Caco-2 (cell line): ENCODE data around the gene MGAT3. TPM values are rescaled to one million over a fixed set of nuclear protein-coding genes. Genes with fewer than 3 reads are reported as not detected.

Experiments used
- BruUV-seq: library from RNA; stranded (reverse); fragments of 400-500 nt; replicated peaks from 2 replicates; lab custom pipeline; 2021; lab: Mats Ljungman, UMichigan
- CTCF ChIA-PET: fragments of 300-600 bp; sonication (Branson Sonifier 250); formaldehyde crosslinking; loops from one replicate; lab custom pipeline; 2022; ENCODE audit warnings: antibody characterized with exemption; lab: Charles Lee
- POLR2A ChIA-PET: fragments of 300-600 bp; sonication (Branson Sonifier 250); formaldehyde crosslinking; loops from one replicate; lab custom pipeline; 2022; ENCODE audit warnings: antibody characterized with exemption; lab: Charles Lee
- DNase-seq, 2 experiments: peaks; one replicate each; pipeline versions ENCODE4 v3.0.0 to v3.0.0-alpha.2; 2020 to 2022
- H3K27me3 ChIP-seq: replicated peaks from 2 replicates; pipeline ENCODE4 v1.6.0; 2011; ENCODE audit warnings: low read length; ENCODE audit not compliant: control insufficient read depth, insufficient read depth
- H3K36me3 ChIP-seq: 2 replicates; pipeline ENCODE4 v1.5.1; 2011; ENCODE audit warnings: low read length; ENCODE audit not compliant: control insufficient read depth, insufficient read depth
- H3K4me1 ChIP-seq: fragments of 250-450 bp; sonication (Bioruptor Pico); 2 replicates; pipeline ENCODE4 v1.5.1; 2020; ENCODE audit warnings: mild to moderate bottlenecking
- H3K4me3 ChIP-seq: 2 replicates; pipeline ENCODE4 v1.5.1; 2011; ENCODE audit warnings: low read depth, mild to moderate bottlenecking, control low read depth, low read length
- H3K9me3 ChIP-seq: fragments of 250-450 bp; sonication (Bioruptor Pico); 2 replicates; pipeline ENCODE4 v1.5.1; 2020; ENCODE audit warnings: mild to moderate bottlenecking, moderate library complexity
- H3K27ac Mint-ChIP-seq: one replicate; pipeline ENCODE4 v1.8.0; 2022; ENCODE audit warnings: mixed read lengths; ENCODE audit not compliant: unreplicated experiment
- H3K27me3 Mint-ChIP-seq: one replicate; pipeline ENCODE4 v1.8.0; 2022; ENCODE audit warnings: mixed read lengths; ENCODE audit not compliant: insufficient read depth, unreplicated experiment
- H3K36me3 Mint-ChIP-seq: one replicate; pipeline ENCODE4 v1.8.0; 2022; ENCODE audit warnings: mild to moderate bottlenecking, mixed read lengths; ENCODE audit not compliant: insufficient read depth, unreplicated experiment
- H3K4me1 Mint-ChIP-seq: one replicate; pipeline ENCODE4 v1.8.0; 2022; ENCODE audit warnings: low read depth, mixed read lengths; ENCODE audit not compliant: unreplicated experiment
- H3K4me3 Mint-ChIP-seq: one replicate; pipeline ENCODE4 v1.8.0; 2022; ENCODE audit warnings: mild to moderate bottlenecking, moderate library complexity, mixed read lengths; ENCODE audit not compliant: unreplicated experiment
- H3K9me3 Mint-ChIP-seq: one replicate; pipeline ENCODE4 v1.8.0; 2022; ENCODE audit warnings: mixed read lengths; ENCODE audit not compliant: unreplicated experiment
- CTCF ChIP-seq, 2 experiments: fragments of 200-600 bp in 1 of 2; IDR thresholded peaks; 1 replicate in 1 of 2; 2 replicates in 1 of 2; pipeline versions ENCODE4 v1.5.1 to v1.8.0; 2011 to 2022; ENCODE audit warnings: antibody characterized with exemption in 1 of 2, control low read depth in 1 of 2, inconsistent platforms in 1 of 2, low read depth in 1 of 2, low read length in 1 of 2, mild to moderate bottlenecking in 1 of 2, moderate library complexity in 1 of 2; ENCODE audit not compliant: insufficient read depth in 1 of 2, severe bottlenecking in 1 of 2, unreplicated experiment in 1 of 2
- intact Hi-C: fragments of 100-400 bp; cut with micrococcal nuclease; formaldehyde crosslinking; loops from one replicate; pipeline ENCODE4 v1.10.0; 2022; ENCODE audit not compliant: unreplicated experiment
- total RNA-seq: library from RNA; stranded (reverse); gene quantifications from 2 replicates; pipeline ENCODE4 v1.2.3, GENCODE V29; 2022

MGAT3 gene
- total RNA-seq, 1 experiment from 2014 or later: 16.6 TPM

DNA sequence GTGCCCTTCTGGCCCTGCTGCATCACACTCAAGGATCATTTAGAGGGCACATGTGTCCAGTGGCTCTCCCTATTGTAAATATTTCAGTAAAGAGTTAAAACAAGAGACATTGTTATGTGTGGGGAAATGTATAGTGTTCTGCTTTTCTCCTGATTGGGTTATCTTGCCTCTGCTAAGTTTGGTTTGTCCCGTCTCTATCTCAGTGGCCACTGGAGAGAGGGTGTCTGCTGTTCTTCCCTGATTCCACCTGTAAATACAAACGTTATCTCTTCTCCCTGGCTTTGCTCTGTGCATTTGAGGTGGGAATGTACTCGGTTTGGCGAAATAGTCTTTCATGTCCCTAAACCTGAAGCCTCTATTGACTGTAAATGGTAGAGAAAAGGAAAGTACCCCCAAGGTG lies 51.6 kb downstream of the MGAT3 start:
- Mint-ChIP-seq H3K4me1 (peaks cover 7% of the 10 kb centered on the region), H3K36me3 (peaks cover 84% of the 10 kb centered on the region), H3K9me3 (no peaks in the 10 kb centered on the region), H3K27me3 (no peaks in the 10 kb centered on the region), H3K4me3 (no peak overlapping the region), H3K27ac (no peak overlapping the region)
- intact Hi-C loops: no loop called here
- H3K36me3 ChIP-seq: peaks cover 2% of the 10 kb centered on the region
- no peaks in the 10 kb centered on the region for H3K9me3 ChIP-seq
- CTCF ChIA-PET: no interaction called here
- POLR2A ChIA-PET: interaction anchor here (0.6 kb wide), 1 partner anchor 109 kb away, joined by 3 read pairs; the partner anchor contains the start of gene TAB1
- H3K4me3 ChIP-seq: no peak overlapping the region
- H3K4me1 ChIP-seq: peaks cover 3% of the 10 kb centered on the region
- no peaks in the 10 kb centered on the region for H3K27me3 ChIP-seq
- TF ChIP-seq CTCF (IDR thresholded peaks at IDR 0.05; ENCODE audit: insufficient read depth in 1 of 2, low read depth in 1 of 2, low read length in 1 of 2, severe bottlenecking in 1 of 2, unreplicated experiment in 1 of 2): no peak
- no TSS peak for BruUV-seq
- DNase-seq: no peak

DNA sequence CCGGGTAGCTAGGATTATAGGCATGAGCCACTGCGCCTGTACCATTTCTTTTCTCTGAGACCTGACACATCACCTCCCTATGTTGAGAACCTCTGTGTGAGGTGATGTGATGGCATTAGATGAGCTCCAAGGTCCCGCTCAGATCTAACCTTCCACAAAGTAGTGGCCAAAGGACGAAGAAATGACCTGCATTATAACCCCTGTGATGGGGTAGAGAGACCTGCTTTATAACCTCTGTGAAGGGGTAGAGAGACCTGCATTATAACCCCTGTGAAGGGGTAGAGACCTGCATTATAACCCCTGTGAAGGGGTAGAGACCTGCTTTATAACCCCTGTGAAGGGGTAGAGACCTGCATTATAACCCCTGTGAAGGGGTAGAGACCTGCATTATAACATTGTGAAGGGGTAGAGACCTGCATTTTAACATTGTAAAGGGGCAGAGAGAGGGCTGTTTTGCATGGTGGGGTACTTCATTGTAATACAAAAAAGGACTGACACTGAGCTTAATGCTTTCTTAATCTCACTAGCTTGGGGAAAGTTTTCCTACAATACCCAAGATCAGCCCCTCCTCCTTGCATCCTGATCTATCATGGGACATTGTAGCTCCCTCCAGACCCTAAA lies 53.8 kb downstream of the MGAT3 start:
- Mint-ChIP-seq H3K27me3 (no peaks in the 10 kb centered on the region), H3K36me3 (peaks cover 84% of the 10 kb centered on the region), H3K4me1 (peaks cover 13% of the 10 kb centered on the region), H3K4me3 (no peak overlapping the region), H3K27ac (no peak overlapping the region), H3K9me3 (no peaks in the 10 kb centered on the region)
- no peak for DNase-seq
- POLR2A ChIA-PET: no interaction called here
- BruUV-seq: no TSS peak
- intact Hi-C loops: no loop called here
- H3K4me1 ChIP-seq: no peaks in the 10 kb centered on the region
- peaks cover 11% of the 10 kb centered on the region for H3K36me3 ChIP-seq
- TF ChIP-seq CTCF (IDR thresholded peaks at IDR 0.05; ENCODE audit: insufficient read depth in 1 of 2, low read depth in 1 of 2, low read length in 1 of 2, severe bottlenecking in 1 of 2, unreplicated experiment in 1 of 2): no peak
- H3K9me3 ChIP-seq: no peaks in the 10 kb centered on the region
- no peaks in the 10 kb centered on the region for H3K27me3 ChIP-seq
- CTCF ChIA-PET: no interaction called here
- H3K4me3 ChIP-seq: no peak overlapping the region

GRCh38 chr22:39511226-39511625 lies 54.4 kb downstream of the MGAT3 start:
- peaks cover 84% of the 10 kb centered on the region for H3K36me3 Mint-ChIP-seq
- no peaks in the 10 kb centered on the region for H3K27me3 Mint-ChIP-seq
- Histone ChIP-seq H3K4me3 (no peak overlapping the region), H3K27me3 (no peaks in the 10 kb centered on the region), H3K36me3 (peaks cover 11% of the 10 kb centered on the region), H3K9me3 (no peaks in the 10 kb centered on the region), H3K4me1 (no peaks in the 10 kb centered on the region)
- ChIA-PET POLR2A (no interaction called here), CTCF (no interaction called here)
- H3K27ac Mint-ChIP-seq: no peak overlapping the region
- intact Hi-C loops: no loop called here
- TF ChIP-seq CTCF (IDR thresholded peaks at IDR 0.05; ENCODE audit: insufficient read depth in 1 of 2, low read depth in 1 of 2, low read length in 1 of 2, severe bottlenecking in 1 of 2, unreplicated experiment in 1 of 2): no peak
- no peaks in the 10 kb centered on the region for H3K9me3 Mint-ChIP-seq
- no peak for DNase-seq
- no peak overlapping the region for H3K4me3 Mint-ChIP-seq
- H3K4me1 Mint-ChIP-seq: peaks cover 16% of the 10 kb centered on the region
- no TSS peak for BruUV-seq
